ENCODE data around the gene DDB1. TPM values are rescaled to one million over a fixed set of nuclear protein-coding genes. Genes with fewer than 3 reads are reported as not detected.

DDB1 gene
- total RNA-seq, 1 donor, result 330 TPM

DNA sequence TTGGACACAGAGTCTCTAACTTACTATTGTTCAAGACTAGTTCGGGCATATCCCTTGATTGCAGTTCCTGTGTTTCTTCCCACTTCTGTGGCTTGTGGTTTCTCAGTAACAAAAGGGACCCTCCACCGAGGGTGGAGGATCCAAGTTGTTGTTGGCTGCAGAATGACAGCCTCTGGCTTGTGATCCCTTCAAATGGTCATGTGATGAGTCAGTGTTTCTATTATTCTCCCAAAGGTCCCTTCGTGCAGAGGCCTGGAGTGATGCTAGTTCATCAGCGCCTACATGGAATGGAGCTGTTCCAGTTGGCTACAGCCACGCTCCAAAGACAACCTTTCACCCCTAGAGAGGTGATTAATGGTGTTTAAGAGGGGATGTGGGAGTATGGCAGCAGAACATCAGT lies 35.2 kb downstream of the DDB1 start:
- TF ChIP-seq, protein P1, sequence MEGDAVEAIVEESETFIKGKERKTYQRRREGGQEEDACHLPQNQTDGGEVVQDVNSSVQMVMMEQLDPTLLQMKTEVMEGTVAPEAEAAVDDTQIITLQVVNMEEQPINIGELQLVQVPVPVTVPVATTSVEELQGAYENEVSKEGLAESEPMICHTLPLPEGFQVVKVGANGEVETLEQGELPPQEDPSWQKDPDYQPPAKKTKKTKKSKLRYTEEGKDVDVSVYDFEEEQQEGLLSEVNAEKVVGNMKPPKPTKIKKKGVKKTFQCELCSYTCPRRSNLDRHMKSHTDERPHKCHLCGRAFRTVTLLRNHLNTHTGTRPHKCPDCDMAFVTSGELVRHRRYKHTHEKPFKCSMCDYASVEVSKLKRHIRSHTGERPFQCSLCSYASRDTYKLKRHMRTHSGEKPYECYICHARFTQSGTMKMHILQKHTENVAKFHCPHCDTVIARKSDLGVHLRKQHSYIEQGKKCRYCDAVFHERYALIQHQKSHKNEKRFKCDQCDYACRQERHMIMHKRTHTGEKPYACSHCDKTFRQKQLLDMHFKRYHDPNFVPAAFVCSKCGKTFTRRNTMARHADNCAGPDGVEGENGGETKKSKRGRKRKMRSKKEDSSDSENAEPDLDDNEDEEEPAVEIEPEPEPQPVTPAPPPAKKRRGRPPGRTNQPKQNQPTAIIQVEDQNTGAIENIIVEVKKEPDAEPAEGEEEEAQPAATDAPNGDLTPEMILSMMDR (IDR thresholded peaks at IDR 0.05; ENCODE audit: extremely low read depth, low read depth, low read length), result no peak
- Histone ChIP-seq H3K27me3 (ENCODE audit: insufficient read depth, low read length) (no peaks in the 10 kb centered on the region), H3K4me2 (ENCODE audit: insufficient read depth, low read length) (peak overlapping the region; percentile 54), H3K36me3 (ENCODE audit: insufficient read depth, low read length) (peaks cover 35% of the 10 kb centered on the region), H3K9me3 (ENCODE audit: low read depth, low read length) (no peaks in the 10 kb centered on the region), H4K20me1 (ENCODE audit: insufficient read depth, low read length) (peaks cover 12% of the 10 kb centered on the region), H3K27ac (ENCODE audit: low read depth, low read length) (peak overlapping the region; percentile 94), H3K4me3 (ENCODE audit: insufficient read depth, low read length) (no peak overlapping the region), H3K4me1 (ENCODE audit: insufficient read depth, low read length) (peaks cover 45% of the 10 kb centered on the region), H2AFZ (ENCODE audit: low read length) (no peak overlapping the region), H3K79me2 (ENCODE audit: insufficient read depth, low read length) (no peaks in the 10 kb centered on the region)
- DNase-seq (ENCODE audit: insufficient read length, low spot score, missing footprints), result peak; percentile 98

DNA sequence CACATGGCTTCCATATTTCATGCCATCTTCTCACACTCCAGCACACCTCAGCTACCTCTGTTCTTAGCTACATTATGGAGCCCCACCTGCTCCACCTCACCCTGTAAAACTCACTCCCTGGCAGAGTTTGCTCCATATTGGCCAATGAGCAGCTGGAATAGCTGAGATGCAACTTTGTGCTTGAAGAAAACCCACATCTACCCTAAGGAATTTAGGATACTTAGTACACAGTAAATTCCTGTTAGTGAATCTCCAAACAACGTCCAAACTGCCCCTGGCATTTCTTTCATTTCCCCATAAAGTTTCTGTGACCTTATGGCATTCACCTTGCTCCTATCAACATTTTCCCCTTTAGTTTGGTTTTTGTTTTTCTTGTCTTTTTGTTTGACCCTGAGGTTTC lies 35.6 kb downstream of the DDB1 start:
- H3K9me3 ChIP-seq (ENCODE audit: low read depth, low read length), result no peaks in the 10 kb centered on the region
- H3K4me3 ChIP-seq (ENCODE audit: insufficient read depth, low read length), result no peak overlapping the region
- H3K36me3 ChIP-seq (ENCODE audit: insufficient read depth, low read length), result peaks cover 31% of the 10 kb centered on the region
- no peaks in the 10 kb centered on the region for H3K79me2 ChIP-seq (ENCODE audit: insufficient read depth, low read length)
- H2AFZ ChIP-seq (ENCODE audit: low read length), result no peak overlapping the region
- peak; percentile 93 for DNase-seq (ENCODE audit: insufficient read length, low spot score, missing footprints)
- H3K4me1 ChIP-seq (ENCODE audit: insufficient read depth, low read length), result peaks cover 45% of the 10 kb centered on the region
- TF ChIP-seq, protein P1 (IDR thresholded peaks at IDR 0.05; ENCODE audit: extremely low read depth, low read depth, low read length), result no peak
- no peaks in the 10 kb centered on the region for H3K27me3 ChIP-seq (ENCODE audit: insufficient read depth, low read length)
- H3K27ac ChIP-seq (ENCODE audit: low read depth, low read length), result peak overlapping the region; percentile 94
- H4K20me1 ChIP-seq (ENCODE audit: insufficient read depth, low read length), result peaks cover 10% of the 10 kb centered on the region
- peak overlapping the region; percentile 54 for H3K4me2 ChIP-seq (ENCODE audit: insufficient read depth, low read length)

DNA sequence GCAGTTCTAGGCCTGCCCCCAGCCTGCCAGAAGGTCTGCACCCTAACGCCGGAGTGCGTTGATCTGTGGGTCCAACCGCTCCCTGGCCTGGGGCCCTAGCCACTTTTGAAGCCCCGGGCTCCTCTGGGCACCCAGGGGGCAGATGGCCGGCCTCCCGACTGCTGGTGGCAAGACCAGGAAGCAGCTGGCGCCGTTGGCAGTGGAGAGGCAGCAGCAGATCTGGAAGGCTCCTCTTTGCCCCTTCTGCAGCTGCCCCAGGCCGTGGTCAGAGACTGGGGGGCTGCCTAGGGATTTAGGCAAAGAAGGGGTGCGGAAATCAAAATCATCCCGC lies 37.3 kb downstream of the DDB1 start:
- DNase-seq (ENCODE audit: insufficient read length, low spot score, missing footprints), result no peak
- Histone ChIP-seq H2AFZ (ENCODE audit: low read length) (no peak overlapping the region), H3K9me3 (ENCODE audit: low read depth, low read length) (no peaks in the 10 kb centered on the region), H4K20me1 (ENCODE audit: insufficient read depth, low read length) (peaks cover 3% of the 10 kb centered on the region), H3K4me1 (ENCODE audit: insufficient read depth, low read length) (peaks cover 45% of the 10 kb centered on the region), H3K36me3 (ENCODE audit: insufficient read depth, low read length) (peaks cover 13% of the 10 kb centered on the region), H3K4me2 (ENCODE audit: insufficient read depth, low read length) (peak overlapping the region; percentile 92), H3K4me3 (ENCODE audit: insufficient read depth, low read length) (peak overlapping the region; percentile 74), H3K27me3 (ENCODE audit: insufficient read depth, low read length) (no peaks in the 10 kb centered on the region), H3K79me2 (ENCODE audit: insufficient read depth, low read length) (no peaks in the 10 kb centered on the region), H3K27ac (ENCODE audit: low read depth, low read length) (peak overlapping the region; percentile 59)
- TF ChIP-seq, protein P1 (IDR thresholded peaks at IDR 0.05; ENCODE audit: extremely low read depth, low read depth, low read length), result no peak

DNA sequence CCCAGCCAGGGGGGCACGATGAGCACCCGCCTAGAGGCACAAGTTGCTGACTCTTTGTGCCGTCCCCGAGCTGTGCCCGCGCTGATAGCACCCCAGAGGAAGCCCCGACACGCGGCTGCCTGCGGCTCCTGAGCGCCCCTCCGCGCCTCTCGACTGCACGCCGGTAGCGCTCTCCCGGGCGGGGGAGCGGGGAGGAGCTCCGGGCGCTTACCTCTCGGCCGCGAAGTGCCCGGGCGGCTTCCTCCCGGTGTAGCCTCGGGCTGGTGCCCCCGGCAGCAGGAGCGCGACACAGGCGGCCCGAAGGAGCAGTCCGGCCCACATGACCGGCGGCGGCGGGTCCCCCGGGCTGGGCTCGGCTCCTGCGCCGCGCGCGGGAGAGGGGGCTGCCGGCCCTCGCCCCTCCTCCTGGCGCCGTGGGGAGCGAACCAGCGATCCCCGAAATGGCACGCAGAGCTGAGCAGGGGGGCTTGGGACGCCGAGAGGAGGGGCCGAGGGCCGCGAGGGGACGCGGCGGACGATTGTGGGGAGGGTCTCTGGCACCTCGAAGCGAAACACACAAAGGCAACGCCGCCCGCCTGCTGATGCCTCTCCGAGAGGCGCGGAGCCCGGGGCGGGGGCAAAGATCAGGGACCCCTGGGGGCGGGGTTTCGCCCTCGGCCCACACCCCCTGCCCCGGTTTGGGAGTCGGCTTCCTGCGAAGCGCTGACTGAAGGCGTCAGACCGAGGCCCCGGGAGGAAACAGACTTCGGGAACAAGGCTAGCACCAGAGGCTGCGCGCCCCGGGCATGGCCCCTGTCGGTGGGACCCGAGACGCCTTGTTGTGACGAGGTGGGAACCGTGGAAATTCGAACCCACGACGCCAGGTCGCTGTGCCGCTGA lies 37.9 kb downstream of the DDB1 start, which contains the start of gene VWCE:
Gene VWCE, minus strand, starts transcription at position 600 of the 879 bp plus-strand sequence. Its CDS starts 279 bp downstream, at position 321.
- Histone ChIP-seq H3K27me3 (ENCODE audit: insufficient read depth, low read length) (no peaks in the 10 kb centered on the region), H2AFZ (ENCODE audit: low read length) (no peak within 1 kb of the TSS), H3K4me2 (ENCODE audit: insufficient read depth, low read length) (peak within 1 kb of the TSS; percentile 92), H3K4me3 (ENCODE audit: insufficient read depth, low read length) (peak within 1 kb of the TSS; percentile 74), H3K4me1 (ENCODE audit: insufficient read depth, low read length) (peaks cover 45% of the 10 kb centered on the region), H4K20me1 (ENCODE audit: insufficient read depth, low read length) (peaks cover 3% of the 10 kb centered on the region), H3K27ac (ENCODE audit: low read depth, low read length) (peak within 1 kb of the TSS; percentile 59), H3K36me3 (ENCODE audit: insufficient read depth, low read length) (peaks cover 7% of the 10 kb centered on the region), H3K9me3 (ENCODE audit: low read depth, low read length) (no peaks in the 10 kb centered on the region), H3K79me2 (ENCODE audit: insufficient read depth, low read length) (no peaks in the 10 kb centered on the region)
- TF ChIP-seq, protein P1 (IDR thresholded peaks at IDR 0.05; ENCODE audit: extremely low read depth, low read depth, low read length), result no peak
- peak; percentile 96 for DNase-seq (ENCODE audit: insufficient read length, low spot score, missing footprints)

All from osteoblast (primary cell).